Activated naive CD4-positive, alpha-beta T cell treated with anti-CD3 and anti-CD28 coated beads, Interleukin-2, amount 10 ng/mL, durations not matched to agents 7 days and 5 days (primary cell): ENCODE data around the gene ARVCF.
A peak's percentile ranks its signal among the peaks of the same experiment; 100 is the strongest.

ENCODE experiments used
- CTCF ChIA-PET: fragments of 350-600 bp; sonication (Branson Sonifier 250); formaldehyde crosslinking; loops from one replicate; lab custom pipeline; 2021; ENCODE audit warnings: antibody characterized with exemption; lab: Charles Lee
- DNase-seq: peaks from one replicate; pipeline ENCODE4 v3.0.0-alpha.2; 2020
- H3K27ac Mint-ChIP-seq: one replicate; pipeline ENCODE4 v1.8.0; 2021; ENCODE audit warnings: mild to moderate bottlenecking, moderate library complexity, mixed read lengths
- H3K27me3 Mint-ChIP-seq: one replicate; pipeline ENCODE4 v1.8.0; 2021; ENCODE audit warnings: mild to moderate bottlenecking, mixed read lengths
- H3K36me3 Mint-ChIP-seq: one replicate; pipeline ENCODE4 v1.8.0; 2021; ENCODE audit warnings: mixed read lengths
- H3K4me1 Mint-ChIP-seq: one replicate; pipeline ENCODE4 v1.8.0; 2021; ENCODE audit warnings: mixed read lengths
- H3K4me3 Mint-ChIP-seq: one replicate; pipeline ENCODE4 v1.8.0; 2021; ENCODE audit warnings: mild to moderate bottlenecking, moderate library complexity, mixed read lengths
- H3K9me3 Mint-ChIP-seq: one replicate; pipeline ENCODE4 v1.8.0; 2021; ENCODE audit warnings: mixed read lengths

ARVCF gene

DNA sequence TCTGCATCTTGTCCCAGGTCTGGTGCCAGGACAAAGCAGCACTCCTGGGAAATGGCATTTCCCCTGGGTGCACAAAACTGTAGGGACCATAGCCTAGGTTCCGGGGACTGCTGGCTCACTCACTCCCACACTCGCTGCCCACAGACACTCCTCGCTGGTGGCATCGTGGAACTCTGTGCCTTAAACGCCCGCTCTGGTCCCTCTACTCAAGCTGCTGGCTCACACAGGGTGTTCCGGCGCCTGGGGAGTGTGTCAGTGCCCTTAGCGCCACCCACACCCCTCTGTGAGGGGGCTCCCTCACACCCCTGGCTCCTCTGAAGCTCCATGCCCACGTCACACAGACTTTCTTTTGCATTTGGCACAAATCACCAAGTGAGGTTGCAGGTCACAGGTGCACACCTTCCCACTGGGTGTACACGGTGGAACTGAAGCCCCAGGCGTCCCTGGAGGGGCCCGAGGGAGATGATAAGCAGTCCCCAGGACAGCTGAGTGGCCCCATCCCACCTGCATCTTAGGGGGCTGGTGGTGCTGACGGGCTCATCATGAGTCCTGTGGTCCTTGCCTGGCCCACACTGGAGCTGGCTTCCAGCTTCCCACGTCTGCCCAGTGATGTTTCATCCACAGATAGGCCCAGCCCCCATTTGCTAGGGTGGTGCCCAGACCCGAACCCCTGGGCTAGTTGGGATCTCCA lies 40.2 kb upstream of the ARVCF start:
- no peak overlapping the region for H3K27ac Mint-ChIP-seq
- CTCF ChIA-PET, result no interaction called here
- peaks cover 2% of the 10 kb centered on the region for H3K4me1 Mint-ChIP-seq
- DNase-seq, result no peak
- no peaks in the 10 kb centered on the region for H3K27me3 Mint-ChIP-seq
- H3K36me3 Mint-ChIP-seq, result peaks cover 14% of the 10 kb centered on the region
- no peak overlapping the region for H3K4me3 Mint-ChIP-seq
- H3K9me3 Mint-ChIP-seq, result no peaks in the 10 kb centered on the region

DNA sequence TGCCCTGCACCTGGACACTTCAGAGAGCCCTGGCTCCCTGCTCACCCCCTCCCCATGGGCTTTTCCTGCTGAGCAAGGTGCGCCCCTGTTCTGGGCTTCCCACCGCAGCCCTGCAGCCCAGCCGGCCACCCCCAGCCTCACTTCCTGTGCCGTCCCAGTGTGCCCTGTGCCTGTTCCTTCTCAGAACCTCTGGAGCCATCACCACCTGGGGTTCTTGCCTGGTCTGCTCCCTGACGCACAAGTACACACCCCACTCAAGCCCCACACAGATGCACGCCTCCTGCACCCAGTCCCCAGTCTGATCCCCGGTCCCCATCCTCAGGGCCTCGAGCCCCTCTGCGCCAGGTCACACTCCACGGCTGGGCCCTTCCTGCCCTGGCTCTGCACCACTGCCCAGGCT lies 39.5 kb upstream of the ARVCF start:
- CTCF ChIA-PET, result no interaction called here
- H3K4me3 Mint-ChIP-seq, result no peak overlapping the region
- peaks cover 2% of the 10 kb centered on the region for H3K4me1 Mint-ChIP-seq
- H3K27ac Mint-ChIP-seq, result no peak overlapping the region
- DNase-seq, result no peak
- peaks cover 13% of the 10 kb centered on the region for H3K36me3 Mint-ChIP-seq
- no peaks in the 10 kb centered on the region for H3K27me3 Mint-ChIP-seq
- no peaks in the 10 kb centered on the region for H3K9me3 Mint-ChIP-seq

DNA sequence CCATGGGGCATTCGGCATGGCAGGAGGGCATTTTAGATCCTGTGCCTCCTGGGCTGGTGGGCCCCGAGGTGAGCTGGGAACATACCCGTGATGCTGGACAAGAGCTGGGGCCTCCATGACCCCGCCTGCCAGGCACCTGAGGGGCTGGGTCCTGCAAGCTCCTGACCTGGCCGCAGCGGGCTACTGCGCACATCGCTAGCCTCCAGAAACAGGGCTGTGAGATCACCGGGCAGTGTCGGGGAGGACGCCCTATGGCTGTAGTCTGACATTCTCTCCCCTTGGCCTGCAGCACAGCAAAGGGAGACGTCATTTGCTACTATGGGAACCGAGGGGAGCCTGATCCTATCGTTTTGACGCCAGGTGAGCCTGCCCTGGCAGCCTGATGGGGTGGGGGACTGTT lies 39.0 kb upstream of the ARVCF start:
- no peak overlapping the region for H3K4me3 Mint-ChIP-seq
- DNase-seq, result no peak
- H3K27ac Mint-ChIP-seq, result no peak overlapping the region
- H3K27me3 Mint-ChIP-seq, result no peaks in the 10 kb centered on the region
- H3K36me3 Mint-ChIP-seq, result peaks cover 13% of the 10 kb centered on the region
- H3K4me1 Mint-ChIP-seq, result peaks cover 2% of the 10 kb centered on the region
- CTCF ChIA-PET, result interaction anchor here (1.1 kb wide), 1 partner anchor 85 kb away, joined by 3 read pairs; no protein-coding TSS in a partner anchor
- no peaks in the 10 kb centered on the region for H3K9me3 Mint-ChIP-seq

DNA sequence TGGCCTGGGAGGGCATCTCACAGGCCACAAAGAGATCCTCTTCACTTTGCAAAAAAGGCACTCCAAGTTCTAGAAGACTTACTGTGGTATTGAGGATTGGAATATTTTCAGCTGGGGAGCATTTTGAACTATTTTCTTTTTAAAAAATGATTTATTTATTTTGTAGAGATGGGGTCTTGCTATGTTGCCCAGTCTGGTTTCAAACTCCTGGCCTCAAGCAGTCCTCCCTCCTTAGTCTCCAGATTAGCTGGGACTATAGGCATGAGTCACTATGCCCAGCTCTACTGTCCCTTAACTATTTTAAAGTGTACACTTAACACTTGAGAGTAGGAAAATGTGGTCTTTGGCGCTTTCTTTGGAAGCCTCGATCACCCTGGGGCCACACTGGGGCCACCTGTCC lies 38.5 kb upstream of the ARVCF start:
- H3K27me3 Mint-ChIP-seq, result no peaks in the 10 kb centered on the region
- CTCF ChIA-PET, result interaction anchor here (1.1 kb wide), 1 partner anchor 84 kb away, joined by 3 read pairs; no protein-coding TSS in a partner anchor
- peaks cover 2% of the 10 kb centered on the region for H3K4me1 Mint-ChIP-seq
- H3K9me3 Mint-ChIP-seq, result no peaks in the 10 kb centered on the region
- H3K36me3 Mint-ChIP-seq, result peaks cover 10% of the 10 kb centered on the region
- H3K4me3 Mint-ChIP-seq, result no peak overlapping the region
- DNase-seq, result no peak
- no peak overlapping the region for H3K27ac Mint-ChIP-seq

DNA sequence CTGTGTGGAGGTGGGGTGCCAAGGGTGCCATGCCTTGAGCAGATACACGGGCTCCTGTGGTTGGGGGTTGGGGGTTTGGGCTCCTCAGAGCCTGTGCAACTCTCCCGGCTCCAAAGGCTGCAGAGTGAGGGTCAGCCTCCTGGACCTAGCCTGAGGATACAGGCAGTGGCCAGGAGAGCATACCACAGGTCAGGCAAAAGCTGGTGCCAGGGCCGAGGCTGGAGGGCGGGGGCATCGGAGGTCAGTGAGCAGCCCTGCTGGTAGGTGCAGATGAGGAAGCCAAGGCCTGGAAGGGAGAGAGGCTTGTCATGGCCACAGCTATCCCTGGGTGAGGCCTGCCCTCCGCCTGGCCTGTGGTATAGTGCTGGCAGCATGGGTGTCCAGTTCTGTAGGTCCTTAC lies 37.9 kb upstream of the ARVCF start:
- no peak for DNase-seq
- Mint-ChIP-seq H3K36me3 (peaks cover 14% of the 10 kb centered on the region), H3K27me3 (no peaks in the 10 kb centered on the region), H3K9me3 (no peaks in the 10 kb centered on the region), H3K4me1 (peaks cover 2% of the 10 kb centered on the region), H3K4me3 (no peak overlapping the region), H3K27ac (no peak overlapping the region)
- CTCF ChIA-PET, result interaction anchor here (1.1 kb wide), 1 partner anchor 84 kb away, joined by 3 read pairs; no protein-coding TSS in a partner anchor

- Mint-ChIP-seq H3K27me3 (no peaks in the 10 kb centered on the region), H3K36me3 (peaks cover 16% of the 10 kb centered on the region), H3K27ac (no peak overlapping the region), H3K4me3 (no peak overlapping the region), H3K4me1 (peaks cover 2% of the 10 kb centered on the region), H3K9me3 (peaks cover 2% of the 10 kb centered on the region)
- CTCF ChIA-PET, result no interaction called here
- DNase-seq, result no peak
Measured at GRCh38 chr22:20054034-20054427, 37.4 kb upstream of the ARVCF start.

DNA sequence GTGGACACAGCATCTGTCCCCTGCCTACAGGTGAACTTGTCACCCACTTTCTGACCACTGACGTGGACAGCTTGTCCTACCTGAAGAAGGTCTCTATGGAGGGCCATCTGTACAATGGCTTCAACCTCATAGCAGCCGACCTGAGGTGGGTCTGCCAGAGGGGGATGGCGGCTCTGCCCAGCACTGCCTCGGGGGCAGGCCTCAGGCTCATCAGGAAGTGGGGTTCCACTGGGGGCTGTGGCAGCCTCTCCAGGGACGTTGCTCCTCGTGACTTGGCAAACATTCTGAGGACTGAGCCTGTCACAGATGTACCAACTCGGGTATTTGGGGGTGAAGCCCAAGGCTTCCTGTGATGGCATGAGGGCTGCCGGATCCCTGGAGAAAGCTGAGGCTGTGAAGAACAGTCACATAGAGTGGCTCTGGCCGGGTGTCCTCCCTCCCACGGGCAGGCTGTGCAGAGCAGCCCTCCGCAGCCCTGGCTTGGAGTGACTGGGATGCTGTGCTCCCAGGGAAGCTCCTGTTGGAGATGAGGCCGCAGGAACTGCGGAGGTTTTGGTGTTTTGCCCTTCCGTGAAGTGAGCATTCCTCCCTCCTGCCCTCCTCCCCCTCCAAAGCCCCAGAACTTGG lies 36.9 kb upstream of the ARVCF start:
- H3K36me3 Mint-ChIP-seq, result peaks cover 21% of the 10 kb centered on the region
- H3K27ac Mint-ChIP-seq, result no peak overlapping the region
- CTCF ChIA-PET, result no interaction called here
- no peaks in the 10 kb centered on the region for H3K27me3 Mint-ChIP-seq
- DNase-seq, result no peak
- H3K9me3 Mint-ChIP-seq, result peaks cover 4% of the 10 kb centered on the region
- H3K4me3 Mint-ChIP-seq, result no peak overlapping the region
- H3K4me1 Mint-ChIP-seq, result no peaks in the 10 kb centered on the region

DNA sequence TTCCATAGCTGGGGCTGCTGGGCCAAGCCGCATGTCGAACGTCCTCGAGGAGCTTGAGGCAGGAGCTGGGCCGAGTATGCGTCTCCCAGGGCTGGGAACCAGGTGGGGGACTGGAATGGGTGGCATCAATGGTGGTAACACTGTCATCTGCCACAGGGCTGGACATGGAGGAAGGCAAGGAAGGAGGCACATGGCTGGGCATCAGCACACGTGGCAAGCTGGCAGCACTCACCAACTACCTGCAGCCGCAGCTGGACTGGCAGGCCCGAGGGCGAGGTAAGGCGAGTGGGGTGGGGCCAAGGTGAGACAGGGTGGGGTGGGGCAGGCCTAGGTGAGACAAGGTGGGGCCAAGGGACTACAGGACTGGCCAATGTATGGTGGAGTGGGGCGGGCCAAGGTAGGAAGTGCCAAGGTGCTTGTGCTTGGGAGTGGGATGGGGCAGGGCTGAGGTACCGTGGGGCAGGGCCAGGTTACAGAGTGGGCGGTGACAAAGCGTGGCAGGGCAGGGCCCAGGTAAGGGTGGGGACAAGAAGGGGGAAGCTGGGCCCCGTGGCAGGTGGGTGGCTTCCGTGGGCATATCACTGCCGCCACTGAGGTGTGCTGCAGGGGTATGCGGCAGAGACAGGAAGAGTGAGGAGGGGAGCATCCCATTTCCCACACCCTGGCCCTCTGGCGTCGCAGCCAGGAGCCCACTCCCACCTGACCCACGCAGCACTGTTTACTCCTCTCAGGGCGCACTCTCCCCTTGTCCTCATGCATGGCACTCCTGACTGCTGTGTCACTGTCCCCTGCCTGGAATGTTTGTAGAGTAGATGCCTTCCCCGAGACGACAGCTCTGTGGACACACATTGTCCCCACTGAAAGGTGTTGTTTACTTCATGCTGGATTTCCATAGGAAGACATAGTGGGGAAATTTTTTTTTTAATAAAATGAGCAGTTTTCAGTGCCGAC lies 36.0 kb upstream of the ARVCF start:
- DNase-seq, result no peak

GRCh38 chr22:20051927-20052308 lies 35.3 kb upstream of the ARVCF start:
- CTCF ChIA-PET, result no interaction called here
- Mint-ChIP-seq H3K36me3 (peaks cover 34% of the 10 kb centered on the region), H3K27me3 (no peaks in the 10 kb centered on the region), H3K9me3 (peaks cover 13% of the 10 kb centered on the region), H3K27ac (no peak overlapping the region), H3K4me1 (no peaks in the 10 kb centered on the region), H3K4me3 (no peak overlapping the region)
- no peak for DNase-seq

More for the DNA sequence above, 36.0 kb upstream of the ARVCF start:
- H3K27me3 Mint-ChIP-seq, result no peaks in the 10 kb centered on the region
- H3K4me3 Mint-ChIP-seq, result no peak overlapping the region
- CTCF ChIA-PET, result no interaction called here
- peaks cover 29% of the 10 kb centered on the region for H3K36me3 Mint-ChIP-seq
- no peak overlapping the region for H3K27ac Mint-ChIP-seq
- H3K9me3 Mint-ChIP-seq, result peaks cover 12% of the 10 kb centered on the region
- H3K4me1 Mint-ChIP-seq, result no peaks in the 10 kb centered on the region

- CTCF ChIA-PET, result no interaction called here
- Mint-ChIP-seq H3K9me3 (peaks cover 15% of the 10 kb centered on the region), H3K36me3 (peaks cover 39% of the 10 kb centered on the region), H3K27ac (no peak overlapping the region), H3K4me3 (no peak overlapping the region), H3K4me1 (no peaks in the 10 kb centered on the region), H3K27me3 (no peaks in the 10 kb centered on the region)
- no peak for DNase-seq
Measured at GRCh38 chr22:20046730-20047129, 30.1 kb upstream of the ARVCF start.

DNA sequence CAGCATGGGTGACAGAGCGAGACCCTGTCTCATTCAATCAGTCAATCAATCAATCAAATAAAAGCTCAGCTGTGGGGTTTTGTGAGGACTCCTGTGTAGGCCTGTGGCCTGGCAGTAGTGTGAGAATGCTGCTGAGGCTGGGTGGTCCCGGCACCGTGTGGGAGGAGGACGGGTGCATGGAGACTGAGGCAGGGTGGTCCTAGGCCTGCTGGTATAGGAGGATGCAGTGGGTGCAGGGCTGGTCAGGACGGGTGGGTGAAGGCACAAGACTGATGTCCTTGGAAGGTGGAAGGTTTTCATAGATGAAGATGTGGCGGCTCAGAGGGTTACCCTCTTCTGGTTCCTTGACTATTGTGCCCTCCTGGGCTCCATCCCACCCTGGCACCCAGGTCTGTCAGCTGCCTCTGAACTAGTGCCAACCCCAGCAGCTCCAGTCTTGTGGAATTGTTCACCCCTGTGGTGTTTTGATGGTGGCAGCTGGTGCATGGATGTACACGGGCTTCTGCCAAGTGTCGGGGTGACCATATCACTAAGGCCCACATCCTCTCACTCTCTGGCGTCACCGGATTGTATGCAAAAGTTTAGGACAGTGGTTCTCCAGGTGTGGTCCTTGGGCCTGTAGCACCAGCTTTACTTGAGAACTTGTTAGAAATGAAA lies 28.0 kb upstream of the ARVCF start:
- H3K36me3 Mint-ChIP-seq, result peaks cover 41% of the 10 kb centered on the region
- CTCF ChIA-PET, result no interaction called here

GRCh38 chr22:20043997-20044342 lies 27.3 kb upstream of the ARVCF start:
- Mint-ChIP-seq H3K4me3 (no peak overlapping the region), H3K9me3 (peaks cover 12% of the 10 kb centered on the region), H3K36me3 (peaks cover 38% of the 10 kb centered on the region), H3K4me1 (no peaks in the 10 kb centered on the region), H3K27ac (no peak overlapping the region), H3K27me3 (no peaks in the 10 kb centered on the region)
- CTCF ChIA-PET, result no interaction called here
- no peak for DNase-seq

More for the DNA sequence above, 28.0 kb upstream of the ARVCF start:
- H3K4me1 Mint-ChIP-seq, result no peaks in the 10 kb centered on the region
- no peak overlapping the region for H3K4me3 Mint-ChIP-seq
- peak overlapping the region; percentile 4 for H3K27ac Mint-ChIP-seq
- H3K27me3 Mint-ChIP-seq, result no peaks in the 10 kb centered on the region
- H3K9me3 Mint-ChIP-seq, result peaks cover 15% of the 10 kb centered on the region
- no peak for DNase-seq

DNA sequence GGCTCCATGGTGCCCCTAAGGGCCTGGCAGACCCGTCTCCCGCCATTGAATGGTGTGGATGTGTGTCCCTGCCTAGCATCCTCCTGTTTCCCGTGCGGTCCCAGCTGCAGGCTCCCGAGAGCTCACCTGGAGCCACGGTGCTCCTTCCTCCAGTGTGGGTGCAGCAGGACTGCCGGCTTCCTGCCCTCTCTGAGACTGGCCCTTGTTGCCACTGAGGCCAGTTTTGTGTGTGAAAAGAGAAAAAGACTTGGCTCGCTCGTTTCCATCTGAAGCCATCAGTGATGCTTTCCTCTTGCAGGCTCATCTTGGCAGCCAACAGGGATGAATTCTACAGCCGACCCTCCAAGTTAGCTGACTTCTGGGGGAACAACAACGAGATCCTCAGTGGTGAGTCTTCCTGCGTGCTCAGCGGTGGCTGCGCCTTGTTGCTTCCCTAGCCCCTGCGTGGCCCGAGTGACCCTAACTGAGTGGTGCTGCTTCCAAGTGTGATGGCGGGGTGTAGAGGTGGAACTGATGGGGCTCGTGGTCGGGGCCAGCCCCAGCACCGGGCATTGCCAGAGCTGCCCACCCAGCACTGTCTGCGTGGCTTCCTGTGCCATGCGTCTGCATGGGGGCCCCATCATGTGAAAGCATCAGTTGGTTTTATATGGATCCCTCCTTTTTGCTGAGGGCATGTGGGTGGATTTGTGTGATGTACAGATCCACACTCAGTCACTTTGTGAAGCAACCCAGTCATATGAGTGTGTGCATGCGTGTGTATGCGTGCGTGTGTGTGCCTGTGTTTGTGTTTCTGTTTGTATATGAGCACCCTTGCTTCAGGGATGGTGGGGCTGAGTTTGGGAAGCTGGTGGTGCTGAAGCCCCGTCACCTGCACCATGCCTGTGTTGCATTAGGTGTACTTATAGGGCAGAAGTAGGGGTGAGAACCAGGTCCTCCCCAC lies 26.7 kb upstream of the ARVCF start:
- Mint-ChIP-seq H3K27ac (no peak overlapping the region), H3K4me3 (no peak overlapping the region), H3K9me3 (peaks cover 9% of the 10 kb centered on the region), H3K36me3 (peaks cover 33% of the 10 kb centered on the region), H3K4me1 (no peaks in the 10 kb centered on the region), H3K27me3 (no peaks in the 10 kb centered on the region)
- CTCF ChIA-PET, result no interaction called here
- DNase-seq, result no peak
